IPS DF 4.7 (cell line): ENCODE measurements around the gene RNASE4.

Experiments used
- DNase-seq: peaks from one replicate; pipeline ENCODE4 v3.0.0-alpha.2; 2013; ENCODE audit warnings: low spot score; ENCODE audit errors: extremely low read depth

Gene RNASE4

GRCh38 chr14:20675669-20676068 lies 8.7 kb upstream of the RNASE4 start:
- no peak for DNase-seq

GRCh38 chr14:20676072-20676471 lies 8.3 kb upstream of the RNASE4 start:
- DNase-seq = no peak

- no peak for DNase-seq
Measured at GRCh38 chr14:20679907-20680306, 4.5 kb upstream of the RNASE4 start.

GRCh38 chr14:20680363-20680762 lies 4.0 kb upstream of the RNASE4 start:
- no peak for DNase-seq

GRCh38 chr14:20680843-20681347 lies 3.5 kb upstream of the RNASE4 start:
- DNase-seq = no peak

GRCh38 chr14:20681348-20682126 lies 2.8 kb upstream of the RNASE4 start:
- no peak for DNase-seq

- no peak for DNase-seq
Measured at GRCh38 chr14:20682127-20682434, 2.3 kb upstream of the RNASE4 start.

GRCh38 chr14:20682435-20683124 lies 1.8 kb upstream of the RNASE4 start:
- no peak for DNase-seq

GRCh38 chr14:20683125-20683890 lies 1.1 kb upstream of the RNASE4 start:
- no peak for DNase-seq

- DNase-seq = no peak
Measured at GRCh38 chr14:20684662-20685456, 499 bp downstream of the RNASE4 start.

- DNase-seq = no peak
Measured at GRCh38 chr14:20686386-20687143, 2.2 kb downstream of the RNASE4 start.

- no peak for DNase-seq
Measured at GRCh38 chr14:20687362-20688166, 3.2 kb downstream of the RNASE4 start.

- no peak for DNase-seq
Measured at GRCh38 chr14:20688167-20688839, 3.9 kb downstream of the RNASE4 start, which contains the start of gene ANG. TSS of gene ANG (plus strand) at chr14:20688764. CDS start at chr14:20693565, 4,801 bp downstream.

GRCh38 chr14:20690848-20691640 lies 6.7 kb downstream of the RNASE4 start:
- DNase-seq = peak; percentile 72

- no peak for DNase-seq
Measured at GRCh38 chr14:20692116-20692751, 7.9 kb downstream of the RNASE4 start.

GRCh38 chr14:20696764-20697163 lies 12.4 kb downstream of the RNASE4 start:
- DNase-seq = no peak

- DNase-seq = peak; percentile 44
Measured at GRCh38 chr14:20697273-20698017, 13.1 kb downstream of the RNASE4 start.
